H9 (cell line): ENCODE measurements around the gene ZNF621. TPM values are rescaled to one million over a fixed set of nuclear protein-coding genes. Genes with fewer than 3 reads are reported as not detected.

ENCODE experiments used
- DNase-seq: peaks from one replicate; pipeline ENCODE4 v3.0.0-alpha.2; 2017
- H2AFZ ChIP-seq: one replicate; pipeline ENCODE4 v1.6.1; 2013; ENCODE audit warnings: mild to moderate bottlenecking, low read length, control low read depth, moderate library complexity
- H2AK5ac ChIP-seq: 2 replicates; pipeline ENCODE4 v1.6.1; 2013; ENCODE audit warnings: low read length, control low read depth, mixed read lengths; ENCODE audit not compliant: insufficient read length
- H2BK120ac ChIP-seq: one replicate; pipeline ENCODE4 v1.6.1; 2013; ENCODE audit warnings: low read depth, mild to moderate bottlenecking, low read length, control low read depth, inconsistent platforms; ENCODE audit not compliant: poor library complexity, severe bottlenecking
- H2BK12ac ChIP-seq: 2 replicates; pipeline ENCODE4 v1.6.1; 2013; ENCODE audit warnings: low read length, control low read depth, mixed read lengths, low read depth; ENCODE audit not compliant: insufficient read length
- H2BK15ac ChIP-seq: 2 replicates; pipeline ENCODE4 v1.6.1; 2013; ENCODE audit warnings: low read depth, low read length, control low read depth
- H2BK20ac ChIP-seq: one replicate; pipeline ENCODE4 v1.6.1; 2013; ENCODE audit warnings: low read depth, mild to moderate bottlenecking, low read length, control low read depth, inconsistent platforms; ENCODE audit not compliant: poor library complexity, severe bottlenecking
- H2BK5ac ChIP-seq: 2 replicates; pipeline ENCODE4 v1.6.1; 2013; ENCODE audit warnings: low read length, control low read depth, mixed read lengths; ENCODE audit not compliant: insufficient read length
- H3K14ac ChIP-seq: 2 replicates; pipeline ENCODE4 v1.6.1; 2013; ENCODE audit warnings: low read length, control low read depth; ENCODE audit not compliant: insufficient read depth
- H3K18ac ChIP-seq: 2 replicates; pipeline ENCODE4 v1.6.1; 2013; ENCODE audit warnings: low read depth, mild to moderate bottlenecking, mixed read lengths, low read length, control low read depth; ENCODE audit not compliant: insufficient read length
- H3K23ac ChIP-seq: 2 replicates; pipeline ENCODE4 v1.6.1; 2013; ENCODE audit warnings: low read length, control low read depth, mixed read lengths, low read depth; ENCODE audit not compliant: insufficient read length
- H3K23me2 ChIP-seq: 2 replicates; pipeline ENCODE4 v1.6.1; 2013; ENCODE audit warnings: low read depth, mild to moderate bottlenecking, mixed read lengths, low read length, control low read depth; ENCODE audit not compliant: insufficient read length, poor library complexity, severe bottlenecking
- H3K27ac ChIP-seq: 2 replicates; pipeline ENCODE4 v1.5.1; 2013; ENCODE audit warnings: low read length, control low read depth, mixed read lengths, low read depth; ENCODE audit not compliant: insufficient read length
- H3K27me3 ChIP-seq: 2 replicates; pipeline ENCODE4 v1.6.1; 2013; ENCODE audit warnings: low read length, control low read depth, inconsistent platforms; ENCODE audit not compliant: insufficient read depth
- H3K4ac ChIP-seq: 2 replicates; pipeline ENCODE4 v1.6.1; 2013; ENCODE audit warnings: low read depth, mild to moderate bottlenecking, control low read depth, inconsistent platforms, low read length, moderate library complexity
- H3K4me1 ChIP-seq: 2 replicates; pipeline ENCODE4 v1.6.1; 2013; ENCODE audit warnings: low read length, control low read depth, inconsistent platforms; ENCODE audit not compliant: insufficient read depth
- H3K4me2 ChIP-seq: 2 replicates; pipeline ENCODE4 v1.6.1; 2013; ENCODE audit warnings: low read length, control low read depth, mixed read lengths; ENCODE audit not compliant: insufficient read length, insufficient read depth
- H3K56ac ChIP-seq: 2 replicates; pipeline ENCODE4 v1.6.1; 2013; ENCODE audit warnings: low read depth, mild to moderate bottlenecking, mixed read lengths, low read length, control low read depth; ENCODE audit not compliant: insufficient read length
- H3K79me1 ChIP-seq: 2 replicates; pipeline ENCODE4 v1.6.1; 2013; ENCODE audit warnings: low read depth, mild to moderate bottlenecking, moderate library complexity, low read length, control low read depth, inconsistent platforms; ENCODE audit not compliant: insufficient read depth, poor library complexity, severe bottlenecking
- H3K79me2 ChIP-seq: 2 replicates; pipeline ENCODE4 v1.6.1; 2013; ENCODE audit warnings: low read length, control low read depth, inconsistent platforms; ENCODE audit not compliant: insufficient read depth
- H3K9ac ChIP-seq: 2 replicates; pipeline ENCODE4 v1.6.1; 2013; ENCODE audit warnings: low read length, control low read depth, mixed read lengths; ENCODE audit not compliant: insufficient read length; ENCODE audit errors: extremely low read depth
- H3K9me3 ChIP-seq: one replicate; pipeline ENCODE4 v1.6.1; 2013; ENCODE audit warnings: low read depth, low read length, inconsistent platforms; ENCODE audit not compliant: control insufficient read depth
- H3T11ph ChIP-seq: one replicate; pipeline ENCODE4 v1.6.1; 2013; ENCODE audit warnings: mild to moderate bottlenecking, low read length, control low read depth, inconsistent platforms
- H4K20me1 ChIP-seq: one replicate; pipeline ENCODE4 v1.6.1; 2013; ENCODE audit not compliant: control insufficient read depth, insufficient read length, insufficient read depth
- H4K5ac ChIP-seq: 2 replicates; pipeline ENCODE4 v1.6.1; 2013; ENCODE audit warnings: low read depth, mild to moderate bottlenecking, mixed read lengths, low read length, control low read depth; ENCODE audit not compliant: insufficient read length
- H4K8ac ChIP-seq: replicated peaks from 2 replicates; pipeline ENCODE4 v1.6.1; 2013; ENCODE audit warnings: low read length, control low read depth, mixed read lengths, low read depth; ENCODE audit not compliant: insufficient read length
- H4K91ac ChIP-seq: 2 replicates; pipeline ENCODE4 v1.6.1; 2013; ENCODE audit warnings: low read depth, mild to moderate bottlenecking, moderate library complexity, mixed read lengths, low read length, control low read depth; ENCODE audit not compliant: insufficient read length
- H3K27ac Mint-ChIP-seq, 3 experiments: 2 replicates in 2 of 3; 3 replicates in 1 of 3; pipeline ENCODE4 v1.8.0; 2020 to 2021; ENCODE audit warnings: mixed read lengths in 3 of 3, mild to moderate bottlenecking in 1 of 3, moderate library complexity in 1 of 3
- H3K27me3 Mint-ChIP-seq: 2 replicates; pipeline ENCODE4 v1.8.0; 2021; ENCODE audit warnings: low read depth, mild to moderate bottlenecking, moderate library complexity, mixed read lengths
- H3K36me3 Mint-ChIP-seq, 3 experiments: 2 replicates in 2 of 3; 3 replicates in 1 of 3; pipeline ENCODE4 v1.8.0; 2020 to 2021; ENCODE audit warnings: low read depth in 3 of 3, mixed read lengths in 3 of 3; ENCODE audit not compliant: insufficient read depth in 1 of 3
- H3K4me1 Mint-ChIP-seq, 2 experiments: 2 replicates each; pipeline ENCODE4 v1.8.0; 2020; ENCODE audit warnings: mixed read lengths in 2 of 2
- H3K4me3 Mint-ChIP-seq, 2 experiments: 2 replicates in 1 of 2; 3 replicates in 1 of 2; pipeline ENCODE4 v1.8.0; 2020 to 2021; ENCODE audit warnings: mild to moderate bottlenecking in 2 of 2, mixed read lengths in 2 of 2, moderate library complexity in 1 of 2
- H3K9me3 Mint-ChIP-seq, 2 experiments: 2 replicates in 1 of 2; 3 replicates in 1 of 2; pipeline ENCODE4 v1.8.0; 2020; ENCODE audit warnings: mild to moderate bottlenecking in 2 of 2, mixed read lengths in 2 of 2, moderate library complexity in 1 of 2
- CTCF ChIP-seq: fragments of 200-600 bp; sonication (generic); conservative IDR thresholded peaks from 3 replicates; pipeline ENCODE4 v1.8.0; 2021; ENCODE audit warnings: antibody characterized with exemption, mild to moderate bottlenecking
- WGBS: extraction: QIAGEN DNeasy Blood & Tissue Kit; methylation state at CpG from one replicate; pipeline ENCODE4 v1.1.7; 2013; ENCODE audit warnings: missing lambda C conversion rate, low lambda C conversion rate, mixed read lengths; ENCODE audit not compliant: insufficient read length; ENCODE audit errors: extremely low coverage; 5-methylcytosine and 5-hydroxymethylcytosine counted together
- total RNA-seq: library from RNA; stranded (reverse); gene quantifications from 2 replicates; pipeline ENCODE4 v1.2.1, GENCODE V29; 2021

Gene ZNF621
- total RNA-seq, 1 experiment from 2014 or later: 23.8 TPM

- Histone ChIP-seq H2BK20ac (no peak overlapping the region), H4K20me1 (no peaks in the 10 kb centered on the region), H4K8ac (no peak overlapping the region), H3K14ac (no peak overlapping the region), H2AFZ (no peak overlapping the region), H3K27ac (no peak overlapping the region), H3K23ac (no peak overlapping the region), H2BK5ac (no peak overlapping the region), H3K4me2 (no peak overlapping the region), H3K56ac (no peak overlapping the region), H2AK5ac (no peak overlapping the region), H2BK12ac (no peak overlapping the region), H3K9ac (no peak overlapping the region), H2BK15ac (no peak overlapping the region), H3K9me3 (no peaks in the 10 kb centered on the region), H3K23me2 (peaks cover 4% of the 10 kb centered on the region), H3K27me3 (no peaks in the 10 kb centered on the region), H4K5ac (no peak overlapping the region), H2BK120ac (no peak overlapping the region), H3K4me1 (no peaks in the 10 kb centered on the region; the same call in 1 of the 2 replicates), H3K79me1 (no peaks in the 10 kb centered on the region), H3K18ac (no peak overlapping the region), H4K91ac (no peak overlapping the region), H3K4ac (no peak overlapping the region), H3K79me2 (no peaks in the 10 kb centered on the region), H3T11ph (no peak overlapping the region)
- H3K27ac Mint-ChIP-seq: no peak overlapping the region
- DNase-seq: no peak
- TF ChIP-seq CTCF: no peak
- H3K4me1 Mint-ChIP-seq: peaks cover 13 to 14% of the 10 kb centered on the region in 2 experiments
- peaks cover 0 to 2% of the 10 kb centered on the region in 2 experiments; a peak in 2 of 5 replicates for H3K9me3 Mint-ChIP-seq
- peaks cover 0 to 2% (median 0%) of the 10 kb centered on the region in 3 experiments; a peak in 1 of 7 replicates for H3K36me3 Mint-ChIP-seq
- no CpG with 5 or more reads among the region's 2 CpGs for WGBS
- H3K27me3 Mint-ChIP-seq: no peaks in the 10 kb centered on the region; the same call in 1 of the 2 replicates
- H3K4me3 Mint-ChIP-seq: no peak overlapping the region
These were observed 22.7 kb upstream of the ZNF621 start for GRCh38 chr3:40502034-40502433.
